ENCODE data around the gene ARID3A. TPM values are rescaled to one million over a fixed set of nuclear protein-coding genes. Genes with fewer than 3 reads are reported as not detected.

Gene ARID3A
- total and polyA plus RNA-seq, 2 of the 8 experiments (the other 6 are each of a cell fraction or from before 2014, with no cell fraction given), result 40.5 to 77.4 TPM

- Histone ChIP-seq H2AFZ (ENCODE audit: low read length) (no peak overlapping the region), H3K36me3 (ENCODE audit: control insufficient read depth in 2 of 4, insufficient read depth in 4 of 4, low read length in 3 of 4) (peaks cover 0 to 13% (median 2%) of the 10 kb centered on the region in 4 experiments; a peak in 2 of 8 replicates), H3K79me1 (ENCODE audit: low read depth, low read length) (peaks cover 1% of the 10 kb centered on the region), H3K27me3 (replicated peaks in 1 of 4; ENCODE audit: control insufficient read depth in 3 of 4, extremely low read depth in 1 of 4, insufficient read depth in 3 of 4, low read length in 3 of 4) (no peaks in the 10 kb centered on the region), H4K20me1 (replicated peaks in 1 of 2; ENCODE audit: control insufficient read depth in 1 of 2, insufficient read depth in 2 of 2, low read length in 2 of 2) (peaks cover 13 to 30% of the 10 kb centered on the region in 2 experiments), H2AK5ac (ENCODE audit: low read depth, low read length) (no peak overlapping the region), H3K4ac (replicated peaks; ENCODE audit: insufficient read length, low read depth, low read length) (no peak overlapping the region), H3K9ac (replicated peaks in 1 of 4; ENCODE audit: extremely low read depth in 1 of 4, low read depth in 3 of 4, low read length in 3 of 4) (no peak overlapping the region), H2BK15ac (ENCODE audit: low read length) (no peak overlapping the region), H3K23me2 (ENCODE audit: low read depth, low read length) (peaks cover 3% of the 10 kb centered on the region; the same call in 1 of the 2 replicates), H2BK120ac (replicated peaks; ENCODE audit: low read depth, low read length) (no peak overlapping the region), H3K27ac (ENCODE audit: low read depth, low read length) (no peak overlapping the region), H3K79me2 (ENCODE audit: control insufficient read depth in 1 of 2, insufficient read depth in 2 of 2, low read length in 2 of 2) (peaks cover 0 to 17% of the 10 kb centered on the region in 2 experiments; a peak in 2 of 4 replicates), H3K4me3 (ENCODE audit: extremely low read depth in 1 of 4, insufficient read depth in 2 of 4, low read depth in 3 of 4, low read length in 4 of 4) (no peak overlapping the region), H3K4me2 (ENCODE audit: insufficient read depth in 1 of 2, low read depth in 2 of 2, low read length in 2 of 2) (no peak overlapping the region), H3K9me3 (ENCODE audit: insufficient read depth in 2 of 2, low read depth in 1 of 2, low read length in 1 of 2) (no peaks in the 10 kb centered on the region), H3K4me1 (replicated peaks in 1 of 4; ENCODE audit: control insufficient read depth in 3 of 4, insufficient read depth in 4 of 4, low read length in 3 of 4) (peaks cover 0 to 8% (median 4%) of the 10 kb centered on the region in 4 experiments; a peak in 4 of 7 replicates), H4K91ac (replicated peaks; ENCODE audit: insufficient read length, low read length) (no peak overlapping the region), H2BK12ac (ENCODE audit: low read depth, low read length) (no peak overlapping the region), H4K8ac (ENCODE audit: extremely low read depth, insufficient read depth, low read length) (no peak overlapping the region), H2BK5ac (ENCODE audit: low read depth, low read length) (no peak overlapping the region), H3K18ac (ENCODE audit: extremely low read depth, low read length) (no peak overlapping the region), H4K5ac (ENCODE audit: insufficient read length, low read depth, low read length) (no peak overlapping the region), H3K56ac (replicated peaks; ENCODE audit: insufficient read length, low read depth, low read length) (no peak overlapping the region), H3K23ac (ENCODE audit: insufficient read length) (no peak overlapping the region), H3K14ac (ENCODE audit: insufficient read length) (no peak overlapping the region), H2BK20ac (ENCODE audit: low read length) (no peak overlapping the region)
- WGBS, 2 experiments (ENCODE audit: extremely low coverage in 1 of 2, insufficient coverage in 1 of 2, insufficient read length in 1 of 2, insufficient replicate concordance in 2 of 2, low coverage in 1 of 2, low lambda C conversion rate in 2 of 2, missing lambda C conversion rate in 1 of 2), result 83% methylated on average over 6 of the region's 7 CpGs; no CpG with 5 or more reads in 1 of the 2 experiments
- CTCF ChIA-PET (ENCODE audit: partially characterized antibody), result interaction anchor here (1.3 to 2.2 kb wide), 4 partner anchors 9 to 132 kb away, joined by 3 to 8 read pairs (median 6); partner anchors contain the start of genes MED16 and RNU6-9
- FAIRE-seq, result no peak
- no peak for DNase-seq (ENCODE audit: low read depth in 1 of 2, low spot score in 2 of 2)
- POLR2A ChIA-PET (ENCODE audit: partially characterized antibody), result interaction anchor here (1.2 to 1.4 kb wide), 3 partner anchors 28 to 125 kb away, joined by 3 to 4 read pairs (median 3); no protein-coding TSS in a partner anchor
- TF ChIP-seq MAFK (IDR thresholded peaks at IDR 0.05; ENCODE audit: low read depth, low read length), result no peak
- no peak for TF ChIP-seq ATF3 (IDR thresholded peaks at IDR 0.05; ENCODE audit: insufficient read depth, low read depth, low read length)
- no peak for TF ChIP-seq SIRT6 (IDR thresholded peaks at IDR 0.05; ENCODE audit: low read length)
- no peak for TF ChIP-seq TAF1 (IDR thresholded peaks at IDR 0.05; ENCODE audit: low read depth, low read length)
- no peak for TF ChIP-seq KDM4A (IDR thresholded peaks at IDR 0.05; ENCODE audit: low read depth, low read length, severe bottlenecking)
- no peak for TF ChIP-seq RNF2 (IDR thresholded peaks at IDR 0.05; ENCODE audit: borderline replicate concordance, low read depth, low read length, missing control alignments, poor library complexity, severe bottlenecking)
- TF ChIP-seq POLR2A (IDR thresholded peaks at IDR 0.05; ENCODE audit: control extremely low read depth in 1 of 2, low read depth in 2 of 2, low read length in 2 of 2), result no peak
- no peak for TF ChIP-seq PHF8 (conservative IDR thresholded peaks at IDR 0.05; ENCODE audit: low read depth, low read length)
- no peak for TF ChIP-seq CTBP2 (IDR thresholded peaks at IDR 0.05; ENCODE audit: borderline replicate concordance, insufficient read depth, insufficient read length, low read length)
- TF ChIP-seq RXRA (IDR thresholded peaks at IDR 0.05; ENCODE audit: insufficient read depth, low read depth, low read length), result no peak
- no peak for TF ChIP-seq EZH2 (IDR thresholded peaks at IDR 0.05; ENCODE audit: low read depth, low read length, severe bottlenecking)
- TF ChIP-seq EP300 (IDR thresholded peaks at IDR 0.05; ENCODE audit: borderline replicate concordance in 1 of 2, low read depth in 2 of 2, low read length in 2 of 2), result no peak
- TF ChIP-seq CREB1 (IDR thresholded peaks at IDR 0.05), result no peak
- TF ChIP-seq TCF12 (IDR thresholded peaks at IDR 0.05; ENCODE audit: low read depth, low read length), result no peak
Measured at GRCh38 chr19:902093-902370, 23.8 kb upstream of the ARID3A start.
